GM12878 (cell line): Measurements from ENCODE around the gene HIRIP3. TPM values are rescaled to one million over a fixed set of nuclear protein-coding genes. Genes with fewer than 3 reads are reported as not detected.

Experiments
- ASH2L ChIP-seq: fragments of 300-600, 200-600 bp; sonication (generic); IDR thresholded peaks from 2 replicates; pipeline ENCODE4 v1.6.1; 2017; ENCODE audit warnings: low read depth, mild to moderate bottlenecking, borderline replicate concordance
- ETV6 ChIP-seq, 2 experiments: fragments of 450-650 bp in 1 of 2; IDR thresholded peaks in 1 of 2; conservative IDR thresholded peaks in 1 of 2; 2 replicates each; pipeline ENCODE4 v1.6.1; 2014; ENCODE audit warnings: antibody characterized with exemption in 1 of 2, borderline replicate concordance in 1 of 2, low read depth in 1 of 2, mild to moderate bottlenecking in 1 of 2, moderate library complexity in 1 of 2
- FOS ChIP-seq: IDR thresholded peaks from 3 replicates; pipeline ENCODE4 v1.6.1; 2011; ENCODE audit warnings: borderline replicate concordance; ENCODE audit not compliant: insufficient read length; ENCODE audit errors: extremely low read depth
- HDGF ChIP-seq: fragments of 450-650 bp; IDR thresholded peaks from 2 replicates; pipeline ENCODE4 v1.6.1; 2016; ENCODE audit warnings: antibody characterized with exemption
- IKZF2 ChIP-seq, 2 experiments: fragments of 450-650 bp; IDR thresholded peaks; 2 replicates each; pipeline ENCODE4 v1.6.1; 2017; ENCODE audit warnings: mild to moderate bottlenecking in 2 of 2, moderate library complexity in 2 of 2
- NFXL1 ChIP-seq: fragments of 450-650 bp; IDR thresholded peaks from 2 replicates; pipeline ENCODE4 v1.6.1; 2017; ENCODE audit warnings: antibody characterized with exemption, mild to moderate bottlenecking, borderline replicate concordance
- RBBP5 ChIP-seq: fragments of 200-600 bp; sonication (generic); conservative IDR thresholded peaks from 2 replicates; pipeline ENCODE4 v1.6.1; 2016
- TBL1XR1 ChIP-seq: IDR thresholded peaks from 2 replicates; pipeline ENCODE4 v1.6.1; 2012; ENCODE audit warnings: low read depth, low read length, improper control_type of control experiment
- YBX1 ChIP-seq: fragments of 450-650 bp; IDR thresholded peaks from 2 replicates; pipeline ENCODE4 v1.6.1; 2016; ENCODE audit warnings: antibody characterized with exemption
- YY1 ChIP-seq: IDR thresholded peaks from 2 replicates; pipeline ENCODE4 v1.6.1; 2011; ENCODE audit warnings: low read depth, mild to moderate bottlenecking, low read length
- ZBED1 ChIP-seq: IDR thresholded peaks from 2 replicates; pipeline ENCODE4 v1.6.1; 2016; ENCODE audit warnings: borderline replicate concordance
- ZNF384 ChIP-seq: IDR thresholded peaks from 2 replicates; pipeline ENCODE4 v1.6.1; 2012; ENCODE audit warnings: low read depth, mild to moderate bottlenecking, low read length, improper control_type of control experiment, borderline replicate concordance
- polyA plus RNA-seq, 11 experiments: library from polyadenylated mRNA; depleted of rRNA in 4 of 11; unstranded in 6 of 11; stranded (reverse) in 5 of 11; fragments of >200 nt; fragmentation: Nextera tagmentation in 4 of 11; fragmentation: Illumina TruSeq in 1 of 11; extraction: Ambion mirVana in 4 of 11; extraction: Trizol in 1 of 11; gene quantifications; 1 replicate in 1 of 11; 2 replicates in 10 of 11; pipeline versions ENCODE4 v1.2.1 to v1.2.3, GENCODE V29; 2011 to 2016; ENCODE audit warnings: inconsistent platforms in 2 of 11, missing spikeins in 2 of 11, low read depth in 1 of 11
- total RNA-seq, 4 experiments: library from RNA; depleted of rRNA in 3 of 4; stranded (reverse); fragments of >200 nt in 3 of 4; fragmentation: Illumina TruSeq in 1 of 4; extraction: Trizol in 1 of 4; gene quantifications; 2 replicates each; pipeline versions ENCODE4 v1.2.1 to v1.2.3, GENCODE V29; 2013 to 2021
- TF ChIP-seq, protein P1 (sequence below): IDR thresholded peaks from 2 replicates; pipeline ENCODE4 v1.6.1; 2012; ENCODE audit warnings: mild to moderate bottlenecking, low read depth, low read length
- TF ChIP-seq, protein P2 (sequence below): fragments of 450-650 bp; IDR thresholded peaks from 2 replicates; pipeline ENCODE4 v1.6.1; 2017; ENCODE audit warnings: low read depth, mild to moderate bottlenecking, moderate library complexity
- TF ChIP-seq, protein P3 (sequence below): fragments of 450-650 bp; IDR thresholded peaks from 2 replicates; pipeline ENCODE4 v1.6.1; 2016; ENCODE audit warnings: mild to moderate bottlenecking
- TF ChIP-seq, protein P4 (sequence below): fragments of 450-650 bp; IDR thresholded peaks from 2 replicates; pipeline ENCODE4 v1.6.1; 2016; ENCODE audit warnings: mild to moderate bottlenecking, moderate library complexity, borderline replicate concordance

The HIRIP3 gene
- total and polyA plus RNA-seq, 10 of the 15 experiments (the other 5 are each of a cell fraction or from before 2014, with no cell fraction given): 4.1 to 43.5 (median 23.9) TPM

DNA sequence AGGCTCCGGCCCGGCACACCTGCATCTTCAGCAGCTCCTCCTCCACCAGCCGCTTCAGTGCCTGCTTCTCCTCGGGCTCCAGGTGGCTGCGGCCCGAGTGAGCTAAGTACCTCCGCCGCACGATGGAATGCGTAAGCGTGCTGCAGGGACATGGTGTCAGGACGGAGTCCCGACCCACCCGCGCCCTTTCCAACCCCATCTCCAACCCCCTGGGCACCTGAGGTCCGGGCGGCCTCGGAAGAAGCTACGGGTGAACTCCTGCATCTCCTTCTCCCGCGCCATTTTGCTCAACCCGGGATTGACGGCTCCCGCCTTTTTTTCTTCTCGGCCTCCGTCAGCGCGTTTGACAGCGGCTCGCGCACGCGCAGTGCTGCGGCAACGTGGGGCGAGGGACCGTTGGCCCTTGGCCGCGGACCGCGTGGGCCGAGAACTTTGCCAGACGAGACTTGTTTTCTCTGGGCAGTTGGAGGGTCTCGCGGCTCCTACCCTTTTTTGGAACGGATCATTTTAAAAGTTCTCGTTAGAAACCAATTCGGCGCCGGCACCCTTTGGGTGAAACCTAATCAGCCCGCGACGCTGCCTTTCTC, at the start of gene HIRIP3 (continued):
- TF ChIP-seq, protein P1, sequence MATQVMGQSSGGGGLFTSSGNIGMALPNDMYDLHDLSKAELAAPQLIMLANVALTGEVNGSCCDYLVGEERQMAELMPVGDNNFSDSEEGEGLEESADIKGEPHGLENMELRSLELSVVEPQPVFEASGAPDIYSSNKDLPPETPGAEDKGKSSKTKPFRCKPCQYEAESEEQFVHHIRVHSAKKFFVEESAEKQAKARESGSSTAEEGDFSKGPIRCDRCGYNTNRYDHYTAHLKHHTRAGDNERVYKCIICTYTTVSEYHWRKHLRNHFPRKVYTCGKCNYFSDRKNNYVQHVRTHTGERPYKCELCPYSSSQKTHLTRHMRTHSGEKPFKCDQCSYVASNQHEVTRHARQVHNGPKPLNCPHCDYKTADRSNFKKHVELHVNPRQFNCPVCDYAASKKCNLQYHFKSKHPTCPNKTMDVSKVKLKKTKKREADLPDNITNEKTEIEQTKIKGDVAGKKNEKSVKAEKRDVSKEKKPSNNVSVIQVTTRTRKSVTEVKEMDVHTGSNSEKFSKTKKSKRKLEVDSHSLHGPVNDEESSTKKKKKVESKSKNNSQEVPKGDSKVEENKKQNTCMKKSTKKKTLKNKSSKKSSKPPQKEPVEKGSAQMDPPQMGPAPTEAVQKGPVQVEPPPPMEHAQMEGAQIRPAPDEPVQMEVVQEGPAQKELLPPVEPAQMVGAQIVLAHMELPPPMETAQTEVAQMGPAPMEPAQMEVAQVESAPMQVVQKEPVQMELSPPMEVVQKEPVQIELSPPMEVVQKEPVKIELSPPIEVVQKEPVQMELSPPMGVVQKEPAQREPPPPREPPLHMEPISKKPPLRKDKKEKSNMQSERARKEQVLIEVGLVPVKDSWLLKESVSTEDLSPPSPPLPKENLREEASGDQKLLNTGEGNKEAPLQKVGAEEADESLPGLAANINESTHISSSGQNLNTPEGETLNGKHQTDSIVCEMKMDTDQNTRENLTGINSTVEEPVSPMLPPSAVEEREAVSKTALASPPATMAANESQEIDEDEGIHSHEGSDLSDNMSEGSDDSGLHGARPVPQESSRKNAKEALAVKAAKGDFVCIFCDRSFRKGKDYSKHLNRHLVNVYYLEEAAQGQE: no peak
- TF ChIP-seq YBX1 (no peak), RBBP5 (no peak), IKZF2 (IDR thresholded peaks at IDR 0.05) (no peak), ASH2L (no peak; the same call in 1 of the 2 replicates), NFXL1 (no peak), ZNF384 (no peak), ZBED1 (no peak), ETV6 (conservative IDR thresholded peaks at IDR 0.05 in 1 of 2, IDR thresholded peaks at IDR 0.05 in 1 of 2; ENCODE audit: borderline replicate concordance in 1 of 2, low read depth in 1 of 2) (no peak), FOS (no peak), YY1 (peak; percentile 93), HDGF (peak; percentile 63; the same call in 1 of the 2 replicates), TBL1XR1 (no peak; the same call in 1 of the 2 replicates)
- TF ChIP-seq, protein P2, sequence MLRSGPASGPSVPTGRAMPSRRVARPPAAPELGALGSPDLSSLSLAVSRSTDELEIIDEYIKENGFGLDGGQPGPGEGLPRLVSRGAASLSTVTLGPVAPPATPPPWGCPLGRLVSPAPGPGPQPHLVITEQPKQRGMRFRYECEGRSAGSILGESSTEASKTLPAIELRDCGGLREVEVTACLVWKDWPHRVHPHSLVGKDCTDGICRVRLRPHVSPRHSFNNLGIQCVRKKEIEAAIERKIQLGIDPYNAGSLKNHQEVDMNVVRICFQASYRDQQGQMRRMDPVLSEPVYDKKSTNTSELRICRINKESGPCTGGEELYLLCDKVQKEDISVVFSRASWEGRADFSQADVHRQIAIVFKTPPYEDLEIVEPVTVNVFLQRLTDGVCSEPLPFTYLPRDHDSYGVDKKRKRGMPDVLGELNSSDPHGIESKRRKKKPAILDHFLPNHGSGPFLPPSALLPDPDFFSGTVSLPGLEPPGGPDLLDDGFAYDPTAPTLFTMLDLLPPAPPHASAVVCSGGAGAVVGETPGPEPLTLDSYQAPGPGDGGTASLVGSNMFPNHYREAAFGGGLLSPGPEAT: peak; percentile 86
- TF ChIP-seq, protein P3, sequence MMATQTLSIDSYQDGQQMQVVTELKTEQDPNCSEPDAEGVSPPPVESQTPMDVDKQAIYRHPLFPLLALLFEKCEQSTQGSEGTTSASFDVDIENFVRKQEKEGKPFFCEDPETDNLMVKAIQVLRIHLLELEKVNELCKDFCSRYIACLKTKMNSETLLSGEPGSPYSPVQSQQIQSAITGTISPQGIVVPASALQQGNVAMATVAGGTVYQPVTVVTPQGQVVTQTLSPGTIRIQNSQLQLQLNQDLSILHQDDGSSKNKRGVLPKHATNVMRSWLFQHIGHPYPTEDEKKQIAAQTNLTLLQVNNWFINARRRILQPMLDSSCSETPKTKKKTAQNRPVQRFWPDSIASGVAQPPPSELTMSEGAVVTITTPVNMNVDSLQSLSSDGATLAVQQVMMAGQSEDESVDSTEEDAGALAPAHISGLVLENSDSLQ: peak; percentile 91
- TF ChIP-seq, protein P4, sequence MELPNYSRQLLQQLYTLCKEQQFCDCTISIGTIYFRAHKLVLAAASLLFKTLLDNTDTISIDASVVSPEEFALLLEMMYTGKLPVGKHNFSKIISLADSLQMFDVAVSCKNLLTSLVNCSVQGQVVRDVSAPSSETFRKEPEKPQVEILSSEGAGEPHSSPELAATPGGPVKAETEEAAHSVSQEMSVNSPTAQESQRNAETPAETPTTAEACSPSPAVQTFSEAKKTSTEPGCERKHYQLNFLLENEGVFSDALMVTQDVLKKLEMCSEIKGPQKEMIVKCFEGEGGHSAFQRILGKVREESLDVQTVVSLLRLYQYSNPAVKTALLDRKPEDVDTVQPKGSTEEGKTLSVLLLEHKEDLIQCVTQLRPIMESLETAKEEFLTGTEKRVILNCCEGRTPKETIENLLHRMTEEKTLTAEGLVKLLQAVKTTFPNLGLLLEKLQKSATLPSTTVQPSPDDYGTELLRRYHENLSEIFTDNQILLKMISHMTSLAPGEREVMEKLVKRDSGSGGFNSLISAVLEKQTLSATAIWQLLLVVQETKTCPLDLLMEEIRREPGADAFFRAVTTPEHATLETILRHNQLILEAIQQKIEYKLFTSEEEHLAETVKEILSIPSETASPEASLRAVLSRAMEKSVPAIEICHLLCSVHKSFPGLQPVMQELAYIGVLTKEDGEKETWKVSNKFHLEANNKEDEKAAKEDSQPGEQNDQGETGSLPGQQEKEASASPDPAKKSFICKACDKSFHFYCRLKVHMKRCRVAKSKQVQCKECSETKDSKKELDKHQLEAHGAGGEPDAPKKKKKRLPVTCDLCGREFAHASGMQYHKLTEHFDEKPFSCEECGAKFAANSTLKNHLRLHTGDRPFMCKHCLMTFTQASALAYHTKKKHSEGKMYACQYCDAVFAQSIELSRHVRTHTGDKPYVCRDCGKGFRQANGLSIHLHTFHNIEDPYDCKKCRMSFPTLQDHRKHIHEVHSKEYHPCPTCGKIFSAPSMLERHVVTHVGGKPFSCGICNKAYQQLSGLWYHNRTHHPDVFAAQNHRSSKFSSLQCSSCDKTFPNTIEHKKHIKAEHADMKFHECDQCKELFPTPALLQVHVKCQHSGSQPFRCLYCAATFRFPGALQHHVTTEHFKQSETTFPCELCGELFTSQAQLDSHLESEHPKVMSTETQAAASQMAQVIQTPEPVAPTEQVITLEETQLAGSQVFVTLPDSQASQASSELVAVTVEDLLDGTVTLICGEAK: no peak
